Erythroblast (primary cell): ENCODE measurements around the gene GMDS.

Experiments
- DNase-seq, 2 experiments: peaks; one replicate each; lab custom pipeline; 2025; lab: John Stamatoyannopoulos, UW
- GATA1 ChIP-seq: IDR thresholded peaks from 2 replicates; pipeline ENCODE4 v1.6.1; 2011; ENCODE audit warnings: low read depth, mild to moderate bottlenecking, control low read depth, low read length, moderate library complexity
- POLR2A ChIP-seq: IDR thresholded peaks from 2 replicates; pipeline ENCODE4 v1.6.1; 2011; ENCODE audit warnings: mild to moderate bottlenecking, low read length

The GMDS gene

DNA sequence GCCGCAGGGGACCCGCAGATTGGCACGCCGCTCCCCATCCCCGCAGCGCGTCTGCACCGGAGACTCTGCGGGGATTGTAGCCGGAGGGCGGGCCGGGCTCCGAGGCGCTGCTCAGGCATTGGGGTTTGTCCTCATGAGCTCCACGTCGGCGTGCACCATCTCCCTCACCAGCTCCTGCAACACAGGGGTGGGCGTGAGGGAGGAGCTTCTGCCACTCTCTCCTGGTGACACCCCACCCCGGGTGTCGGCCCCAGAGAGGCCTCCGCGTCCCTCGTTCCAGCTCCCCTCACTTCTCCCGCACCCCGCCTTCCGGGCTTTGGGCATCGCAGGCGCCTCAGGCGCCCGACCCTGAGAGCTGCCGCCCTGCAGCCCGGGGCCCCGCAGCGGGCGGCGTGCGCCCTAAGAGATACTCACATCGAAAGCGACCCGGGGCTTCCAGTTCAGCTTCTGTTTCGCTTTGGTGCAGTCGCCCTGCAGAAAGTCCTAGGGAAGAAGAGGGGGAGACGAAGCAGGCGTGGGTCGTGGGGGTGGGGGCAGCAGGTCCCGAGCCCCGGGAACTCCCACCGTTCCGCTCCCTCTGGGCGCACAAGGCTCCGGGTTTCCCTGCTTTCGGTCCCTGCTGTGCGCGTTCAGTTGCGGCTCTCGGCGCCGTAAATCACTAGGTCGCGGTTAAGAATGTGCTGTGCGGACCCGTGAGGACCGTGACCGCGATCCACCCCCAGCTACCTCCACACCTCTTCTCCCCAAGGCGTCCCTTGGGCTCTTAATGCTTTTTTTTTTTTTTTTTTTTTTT lies 621.2 kb downstream of the GMDS start:
- TF ChIP-seq POLR2A (no peak), GATA1 (no peak)
- DNase-seq = no peak

DNA sequence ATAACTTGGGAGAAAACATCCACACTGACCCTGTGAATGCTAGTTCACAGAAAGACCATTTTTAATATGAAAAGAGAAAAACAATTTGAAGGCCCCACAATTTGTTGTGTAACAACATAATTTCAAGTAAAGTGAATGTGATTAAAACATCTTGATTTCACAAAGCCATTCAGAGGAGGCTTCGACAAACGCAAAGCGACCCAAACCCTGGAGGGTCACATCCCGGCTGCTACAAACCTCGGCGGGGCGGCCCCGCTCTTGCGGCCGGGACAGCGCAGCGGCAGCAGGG lies 621.7 kb downstream of the GMDS start:
- no peak for DNase-seq
- TF ChIP-seq POLR2A (no peak), GATA1 (no peak)

DNA sequence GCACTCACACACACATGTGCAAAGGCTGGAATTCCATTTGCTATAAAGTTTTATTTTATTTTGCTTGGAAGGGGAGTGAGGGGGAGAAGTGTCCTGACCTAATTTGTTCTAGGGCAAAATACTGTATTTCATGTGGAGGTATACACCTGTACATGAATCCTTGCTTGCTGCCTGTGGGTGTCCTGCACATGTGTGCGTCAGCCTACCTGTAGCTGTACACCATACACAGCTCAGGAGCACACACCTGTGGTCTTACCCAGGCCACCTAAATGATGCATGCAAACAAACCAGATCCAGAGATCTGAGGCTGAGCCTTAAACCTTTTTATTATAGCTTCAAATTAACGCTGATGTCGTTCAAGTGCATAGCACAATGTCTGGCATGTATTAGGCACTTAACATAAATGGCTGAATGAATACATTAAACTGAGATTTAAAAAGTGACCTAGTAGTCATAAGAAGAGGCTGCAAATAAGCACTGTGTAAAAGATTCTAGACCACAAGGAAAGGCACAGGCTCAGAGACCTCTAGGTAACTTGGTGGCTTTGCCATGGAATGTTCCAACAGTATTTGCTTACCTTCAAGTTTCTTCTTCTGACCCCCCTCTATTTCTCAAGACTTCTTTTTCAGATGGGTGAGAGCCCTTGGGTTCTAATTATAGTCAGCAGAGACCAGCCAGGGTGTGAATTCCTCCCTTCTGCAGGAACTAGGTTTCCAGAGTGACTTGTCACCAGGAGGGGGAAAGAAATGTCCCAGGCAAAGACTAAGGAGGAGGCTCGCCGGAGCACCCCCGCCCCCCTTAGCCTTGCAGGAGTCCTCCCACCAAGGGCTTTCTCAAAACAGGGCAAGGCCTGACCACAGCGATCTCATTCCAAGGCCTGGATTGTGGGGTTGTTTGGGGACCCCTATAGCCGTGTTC lies 622.3 kb downstream of the GMDS start:
- DNase-seq = no peak
- TF ChIP-seq GATA1 (no peak), POLR2A (no peak)

DNA sequence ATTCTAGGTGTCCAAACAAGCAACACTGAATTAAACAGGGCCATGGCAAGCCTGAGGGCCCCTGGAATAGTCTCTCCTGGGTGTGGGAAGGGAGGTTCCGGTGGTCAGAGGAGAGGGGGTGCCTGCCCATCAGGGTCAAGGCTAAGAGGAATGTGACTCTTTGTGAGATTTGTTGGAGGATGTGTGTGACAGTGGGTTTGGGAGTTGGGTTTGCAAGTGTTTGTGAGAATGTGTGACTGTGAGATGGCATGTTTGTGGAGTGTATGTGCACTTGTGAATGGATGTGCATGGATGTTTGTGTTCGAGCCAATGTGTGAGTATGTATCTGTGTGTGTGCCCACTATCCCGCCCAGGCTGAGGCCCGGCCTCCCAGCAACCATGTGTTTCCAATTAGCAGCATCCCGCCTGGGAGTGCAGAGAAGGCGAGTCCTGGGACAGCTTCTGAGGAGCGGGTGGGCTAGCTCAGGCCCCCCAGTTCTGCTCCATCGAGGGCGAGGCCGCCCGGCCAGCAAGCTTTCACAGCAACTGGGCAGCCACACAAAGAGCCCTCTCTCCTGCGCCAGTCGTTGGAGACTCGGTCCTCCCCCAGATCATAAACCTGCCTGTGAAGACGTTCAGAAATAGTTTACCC lies 623.1 kb downstream of the GMDS start:
- no peak for TF ChIP-seq GATA1
- TF ChIP-seq POLR2A = no peak
- DNase-seq = no peak

DNA sequence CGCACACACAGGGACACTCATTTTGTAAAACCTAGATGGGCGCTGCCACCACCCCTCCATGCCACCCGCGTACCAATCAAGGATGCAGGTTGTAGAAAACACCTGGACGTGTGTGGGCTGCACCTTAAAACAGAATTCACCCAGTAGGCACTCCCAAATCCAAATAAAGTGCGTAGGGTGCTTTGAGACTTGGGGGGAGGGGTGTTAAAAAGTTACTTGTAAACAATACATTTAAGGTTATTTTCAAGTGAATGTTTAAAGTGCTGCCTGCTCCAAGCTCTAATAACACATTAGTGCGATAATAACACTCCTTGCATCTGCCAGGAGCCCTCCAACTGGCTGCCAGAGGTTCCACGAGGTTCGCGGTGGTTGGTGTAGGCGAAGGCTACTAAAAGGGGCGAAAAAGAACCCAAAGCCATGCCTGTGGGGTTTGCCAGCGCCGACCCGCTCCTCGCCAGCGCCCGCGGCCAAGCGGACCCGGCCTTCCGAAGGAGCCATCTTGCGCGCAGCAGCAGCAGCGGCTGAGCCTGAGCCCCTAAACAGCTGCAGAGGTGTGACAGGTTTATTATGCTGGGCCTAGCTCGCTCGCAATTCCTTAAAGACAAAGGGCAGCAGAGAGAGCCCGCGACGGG lies 624.2 kb downstream of the GMDS start:
- no peak for TF ChIP-seq GATA1
- no peak for TF ChIP-seq POLR2A
- DNase-seq = no peak

DNA sequence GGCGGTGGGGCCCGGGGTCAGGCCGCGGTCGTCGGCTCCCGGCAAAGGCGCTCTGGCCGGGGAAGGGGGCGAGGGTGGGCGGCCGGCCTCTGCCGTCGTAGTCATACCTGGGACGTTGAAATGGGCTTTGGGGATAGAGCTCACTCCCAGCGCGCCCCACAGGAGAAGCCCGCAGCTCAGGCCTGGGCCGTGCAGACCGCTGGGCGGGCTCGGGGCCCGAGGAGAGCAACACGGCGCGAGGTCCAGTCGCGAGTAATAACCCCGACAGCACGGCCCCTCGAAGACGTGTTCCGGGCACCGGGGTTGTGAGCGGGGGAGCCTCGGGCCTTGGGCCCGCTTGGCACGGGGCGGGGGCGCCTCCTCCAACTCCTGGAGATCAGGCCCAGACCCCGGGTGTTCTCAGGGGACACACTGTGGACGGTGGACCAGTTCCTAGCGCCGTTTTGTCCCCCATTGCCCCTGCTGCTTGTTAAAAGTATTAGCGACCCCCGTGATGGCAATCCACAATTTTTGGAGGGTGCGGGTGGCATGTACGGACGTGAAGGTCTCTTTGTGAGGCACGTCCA lies 624.8 kb downstream of the GMDS start:
- no peak for DNase-seq
- TF ChIP-seq POLR2A (no peak), GATA1 (no peak)

DNA sequence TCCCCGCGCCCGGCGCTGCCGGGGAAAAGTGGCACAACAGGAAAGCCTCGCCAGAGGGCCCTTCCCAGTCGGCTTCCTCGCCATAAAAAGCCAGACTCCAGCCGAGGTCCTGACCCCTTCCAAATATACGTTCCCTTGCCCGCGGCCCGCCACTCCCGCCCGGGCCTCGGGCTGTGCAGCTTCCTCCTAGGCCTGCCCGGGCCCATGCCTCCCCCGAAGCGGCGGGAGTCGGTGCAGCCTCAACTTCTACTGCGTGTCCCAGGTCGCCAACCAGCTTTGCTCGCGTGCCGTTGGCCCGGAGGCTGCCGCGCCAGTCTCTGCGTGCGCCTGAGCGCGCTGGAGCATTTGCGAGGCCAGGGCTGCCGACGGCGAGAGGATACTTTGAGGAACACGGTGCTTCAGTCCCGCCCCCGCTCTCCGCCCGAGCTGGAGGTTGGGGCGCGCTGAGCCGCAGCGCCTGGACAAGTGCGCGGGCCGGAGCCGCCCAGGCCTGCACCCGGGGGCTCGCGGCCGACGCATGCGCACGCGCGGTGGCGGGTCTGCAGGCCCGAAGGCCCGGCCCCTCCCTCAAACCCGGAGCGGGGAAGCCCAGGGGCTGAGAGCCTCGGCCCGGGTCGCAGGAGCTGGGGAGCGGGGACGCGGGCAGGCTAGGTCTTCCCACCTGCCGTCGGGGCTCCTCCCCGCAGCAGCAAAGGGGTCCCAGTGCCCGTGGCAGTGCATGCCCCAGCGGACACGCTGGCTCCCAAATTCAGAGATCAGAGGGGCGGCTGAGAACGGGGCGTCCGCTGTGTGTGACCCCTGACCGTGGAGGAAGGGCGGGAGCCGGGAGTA lies 625.5 kb downstream of the GMDS start:
- no peak for DNase-seq
- no peak for TF ChIP-seq GATA1
- no peak for TF ChIP-seq POLR2A

DNA sequence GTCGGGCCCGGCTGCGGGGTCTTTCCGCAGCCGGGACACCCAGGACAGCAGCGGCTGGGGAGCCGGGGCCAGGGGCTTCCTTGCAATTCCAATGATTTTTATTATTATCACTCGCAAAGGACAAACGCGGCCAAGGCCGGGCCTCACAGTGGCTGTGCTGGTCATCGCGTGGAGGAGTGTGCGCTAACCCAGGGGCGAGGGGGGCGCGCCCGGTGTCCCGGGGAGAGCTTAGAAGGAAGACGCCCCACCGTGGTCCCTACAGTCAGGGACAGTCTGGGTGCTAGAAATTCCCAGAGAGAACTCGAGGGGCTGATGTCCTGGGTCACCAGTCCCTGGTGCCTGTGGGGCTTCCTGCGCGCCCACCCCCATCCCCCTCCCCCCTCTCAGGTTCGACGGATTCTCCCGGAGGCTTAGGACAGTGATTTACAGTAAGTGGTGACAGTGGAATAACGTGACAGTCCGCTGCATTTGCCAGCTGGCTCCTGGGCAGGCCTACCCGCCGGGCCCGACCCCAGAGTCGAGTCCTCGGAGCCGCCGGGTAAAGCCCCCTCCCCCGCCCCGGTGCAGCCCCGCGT lies 626.2 kb downstream of the GMDS start:
- DNase-seq = no peak
- TF ChIP-seq GATA1 (no peak), POLR2A (no peak)

DNA sequence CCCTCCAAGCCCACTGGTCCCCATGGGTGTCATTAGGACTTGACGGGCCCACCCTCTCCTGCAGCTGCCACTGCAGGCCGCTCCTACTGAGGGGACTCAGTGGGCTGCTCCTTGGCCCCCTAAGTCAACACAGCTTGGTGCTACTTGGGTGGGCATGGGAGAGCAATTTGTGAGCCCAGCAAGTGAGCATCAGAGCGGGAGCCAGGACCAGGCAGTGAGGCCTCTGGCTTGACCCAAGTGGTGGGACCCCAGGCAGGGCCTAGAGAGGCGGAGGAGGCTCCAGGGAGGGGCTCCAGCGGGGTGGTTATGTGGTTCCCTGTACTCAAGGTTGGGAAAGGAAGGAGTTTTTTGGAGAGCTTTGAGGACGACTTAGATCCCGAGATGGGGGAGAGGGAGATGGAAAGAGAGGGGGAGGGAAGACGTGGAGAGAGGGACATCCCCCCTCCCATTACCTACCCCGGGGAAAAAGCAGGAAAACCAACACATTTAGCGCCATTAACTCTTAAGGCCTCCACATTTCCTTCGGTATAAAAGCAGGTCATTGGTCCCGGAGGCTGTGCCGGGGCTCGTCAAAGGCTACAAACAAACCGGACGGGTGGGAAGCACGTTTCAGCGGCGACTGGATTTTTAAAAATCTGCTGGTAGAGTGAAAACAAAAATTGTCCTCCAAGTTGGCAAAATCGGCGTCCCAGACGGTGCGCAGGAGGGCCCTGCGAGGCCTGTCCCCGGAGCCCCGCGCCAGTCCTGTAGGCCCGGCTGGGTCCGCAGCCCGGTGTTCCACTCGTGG lies 626.9 kb downstream of the GMDS start:
- DNase-seq = no peak
- TF ChIP-seq GATA1 (no peak), POLR2A (no peak)

DNA sequence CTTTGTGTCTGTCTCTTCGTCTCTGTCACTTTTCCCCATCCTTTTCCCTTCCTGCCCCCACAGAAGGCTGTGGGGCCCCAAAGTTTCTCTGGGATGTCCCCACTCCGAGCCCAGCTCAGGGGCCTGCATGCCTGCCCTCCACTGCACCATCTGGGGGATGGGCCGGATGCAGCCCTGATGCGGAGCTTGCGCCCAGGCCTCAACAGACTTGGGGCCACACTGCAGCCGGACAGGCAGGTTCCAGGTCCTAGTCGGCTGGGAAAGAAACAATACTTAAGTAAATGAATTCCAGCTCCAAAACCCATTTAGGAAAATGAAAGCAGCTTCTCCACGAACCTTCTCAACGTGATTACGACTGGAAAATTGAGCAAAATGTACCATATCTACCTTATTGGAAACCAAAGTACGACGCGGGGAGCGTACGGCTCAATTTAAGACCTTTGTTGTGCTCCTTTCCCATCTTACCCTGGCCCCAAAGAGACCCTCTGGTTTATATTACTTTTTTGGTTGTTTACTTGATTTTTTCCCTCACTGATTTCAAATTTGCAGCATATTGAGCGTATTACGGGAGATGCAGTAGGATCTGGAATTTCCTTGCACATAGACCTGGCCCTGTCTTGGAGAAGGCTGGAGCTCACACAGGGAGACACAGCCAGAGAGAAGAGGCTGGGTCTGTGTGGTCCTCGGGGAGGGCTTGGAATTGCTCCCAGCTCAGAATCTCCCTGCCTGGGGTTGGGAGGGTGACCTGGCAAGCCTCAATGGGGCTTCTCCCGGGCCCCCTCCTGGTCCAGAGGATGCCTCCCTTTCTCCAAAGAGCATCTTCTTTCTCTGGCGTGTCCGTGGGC lies 627.7 kb downstream of the GMDS start:
- TF ChIP-seq POLR2A (no peak), GATA1 (no peak)
- no peak for DNase-seq
